HEK293 (cell line): Measurements from ENCODE around the gene GAL3ST2.
A peak's percentile ranks its signal among the peaks of the same experiment; 100 is the strongest.
"Not testable (repeated sequence)": the region's sequence is repeated elsewhere in the genome, so short reads cannot be mapped to it uniquely, and the experiment has no call there.

ENCODE experiments used
- CTCF ChIA-PET: fragments of 350-600 bp; formaldehyde crosslinking; extraction: SDS; loops from one replicate; lab custom pipeline; 2021; ENCODE audit warnings: antibody characterized with exemption; lab: Yijun Ruan, JAX
- POLR2A ChIA-PET: fragments of 300-600 bp; formaldehyde crosslinking; extraction: SDS; loops from one replicate; lab custom pipeline; 2020; ENCODE audit warnings: antibody characterized with exemption, inconsistent platforms; lab: Yijun Ruan, JAX
- H3K27ac ChIP-seq: fragments of 200-500 bp; sonication (Bioruptor generic); 2 replicates; pipeline ENCODE4 v1.5.1; 2014; ENCODE audit warnings: low read depth, low read length, control low read depth, inconsistent platforms; ENCODE audit errors: extremely low read depth
- H3K36me3 ChIP-seq, 2 experiments: fragments of 200-500 bp in 1 of 2; sonication (Bioruptor generic) in 1 of 2; 1 replicate in 1 of 2; 2 replicates in 1 of 2; pipeline ENCODE4 v1.5.1; 2014 to 2017; ENCODE audit warnings: inconsistent platforms in 2 of 2, low read length in 2 of 2; ENCODE audit not compliant: control insufficient read depth in 2 of 2, insufficient read depth in 1 of 2
- H3K4me1 ChIP-seq: fragments of 200-500 bp; sonication (Bioruptor generic); 2 replicates; pipeline ENCODE4 v1.5.1; 2014; ENCODE audit warnings: mild to moderate bottlenecking, low read length, inconsistent platforms; ENCODE audit not compliant: control insufficient read depth, insufficient read depth
- H3K4me3 ChIP-seq: 2 replicates; pipeline ENCODE4 v1.5.1; 2011; ENCODE audit warnings: low read depth, mild to moderate bottlenecking, control low read depth, low read length, moderate library complexity
- H3K9me3 ChIP-seq: fragments of 200-500 bp; sonication (Bioruptor generic); 2 replicates; pipeline ENCODE4 v1.5.1; 2014; ENCODE audit warnings: low read depth, low read length, inconsistent platforms; ENCODE audit not compliant: control insufficient read depth, insufficient read depth
- GLI4 ChIP-seq: fragments of 450-650 bp; formaldehyde crosslinking; IDR thresholded peaks from 2 replicates; pipeline ENCODE4 v1.5.1; 2016; ENCODE audit warnings: missing biosample characterization, missing genetic modification characterization
- KLF17 ChIP-seq: fragments of 450-650 bp; formaldehyde crosslinking; IDR thresholded peaks from 2 replicates; pipeline ENCODE4 v1.5.1; 2016; ENCODE audit warnings: missing biosample characterization, missing genetic modification characterization
- PBX3 ChIP-seq: sonication (generic); formaldehyde crosslinking; IDR thresholded peaks from 2 replicates; pipeline ENCODE4 v1.8.1; 2022; ENCODE audit warnings: mild to moderate bottlenecking, moderate library complexity, missing genetic modification reagents
- ZBTB6 ChIP-seq: fragments of 450-650 bp; formaldehyde crosslinking; IDR thresholded peaks from 2 replicates; pipeline ENCODE4 v1.5.1; 2017; ENCODE audit warnings: missing biosample characterization, missing genetic modification characterization
- ZFHX2 ChIP-seq: fragments of 450-650 bp; formaldehyde crosslinking; conservative IDR thresholded peaks from 2 replicates; pipeline ENCODE4 v1.5.1; 2016; ENCODE audit warnings: missing biosample characterization, missing genetic modification characterization
- ZNF155 ChIP-seq: fragments of 450-650 bp; formaldehyde crosslinking; IDR thresholded peaks from 2 replicates; pipeline ENCODE4 v1.5.1; 2016; ENCODE audit warnings: missing biosample characterization, missing genetic modification characterization
- ZNF19 ChIP-seq: fragments of 450-650 bp; formaldehyde crosslinking; IDR thresholded peaks from 2 replicates; pipeline ENCODE4; 2016; ENCODE audit warnings: missing biosample characterization, missing genetic modification characterization, low read depth
- ZNF24 ChIP-seq: fragments of 450-650 bp; formaldehyde crosslinking; IDR thresholded peaks from 2 replicates; pipeline ENCODE4 v1.5.1; 2016; ENCODE audit warnings: missing biosample characterization, missing genetic modification characterization
- ZNF274 ChIP-seq, 2 experiments: fragments of 200-500 bp in 1 of 2; fragments of 450-650 bp in 1 of 2; sonication (Bioruptor generic) in 1 of 2; formaldehyde crosslinking in 1 of 2; IDR thresholded peaks; 2 replicates each; pipeline versions ENCODE4 v1.5.1 to v1.6.1; 2014 to 2016; ENCODE audit warnings: borderline replicate concordance in 1 of 2, inconsistent platforms in 1 of 2, low read length in 1 of 2, missing biosample characterization in 1 of 2, missing genetic modification characterization in 1 of 2
- ZNF423 ChIP-seq: fragments of 450-650 bp; formaldehyde crosslinking; IDR thresholded peaks from 2 replicates; pipeline ENCODE4 v1.5.1; 2016; ENCODE audit warnings: missing biosample characterization, missing genetic modification characterization
- ZNF501 ChIP-seq: fragments of 450-650 bp; formaldehyde crosslinking; IDR thresholded peaks from 2 replicates; pipeline ENCODE4 v1.5.1; 2016; ENCODE audit warnings: missing biosample characterization, missing genetic modification characterization
- ZNF529 ChIP-seq: fragments of 450-650 bp; formaldehyde crosslinking; IDR thresholded peaks from 2 replicates; pipeline ENCODE4 v1.5.1; 2017; ENCODE audit warnings: missing genetic modification characterization, missing biosample characterization; ENCODE audit not compliant: insufficient replicate concordance
- ZNF600 ChIP-seq: fragments of 450-650 bp; formaldehyde crosslinking; IDR thresholded peaks from 2 replicates; pipeline ENCODE4 v1.5.1; 2016; ENCODE audit warnings: missing biosample characterization, missing genetic modification characterization
- ZNF645 ChIP-seq: fragments of 450-650 bp; formaldehyde crosslinking; IDR thresholded peaks from 2 replicates; pipeline ENCODE4; 2016; ENCODE audit warnings: missing biosample characterization, missing genetic modification characterization
- ZXDB ChIP-seq: fragments of 450-650 bp; formaldehyde crosslinking; IDR thresholded peaks from 2 replicates; pipeline ENCODE4 v1.5.1; 2016; ENCODE audit warnings: missing biosample characterization, missing genetic modification characterization
- TF ChIP-seq, protein P1 (sequence below): fragments of 450-650 bp; formaldehyde crosslinking; IDR thresholded peaks from 2 replicates; pipeline ENCODE4 v1.5.1; 2016; ENCODE audit warnings: missing biosample characterization, missing genetic modification characterization

GAL3ST2 gene

GRCh38 chr2:241739651-241740050 is 37.0 kb upstream of the GAL3ST2 start:
- peaks cover 0 to 20% of the 10 kb centered on the region in 2 experiments; a peak in 2 of 3 replicates for H3K36me3 ChIP-seq
- H3K4me3 ChIP-seq = no peak overlapping the region
- H3K4me1 ChIP-seq = no peaks in the 10 kb centered on the region
- TF ChIP-seq ZXDB (tag by site-specific recombination) (no peak), ZFHX2 (0 out of 2 replicates have a peak, but pooled peaks have one; percentile 15)
- TF ChIP-seq, all 188 proteins: peak for 1
- POLR2A ChIA-PET = interaction anchor here (0.6 kb wide), 1 partner anchor 37 kb away, joined by 3 read pairs; no protein-coding TSS in a partner anchor
- no peaks in the 10 kb centered on the region for H3K9me3 ChIP-seq
- no peak overlapping the region for H3K27ac ChIP-seq
- CTCF ChIA-PET = no interaction called here

DNA sequence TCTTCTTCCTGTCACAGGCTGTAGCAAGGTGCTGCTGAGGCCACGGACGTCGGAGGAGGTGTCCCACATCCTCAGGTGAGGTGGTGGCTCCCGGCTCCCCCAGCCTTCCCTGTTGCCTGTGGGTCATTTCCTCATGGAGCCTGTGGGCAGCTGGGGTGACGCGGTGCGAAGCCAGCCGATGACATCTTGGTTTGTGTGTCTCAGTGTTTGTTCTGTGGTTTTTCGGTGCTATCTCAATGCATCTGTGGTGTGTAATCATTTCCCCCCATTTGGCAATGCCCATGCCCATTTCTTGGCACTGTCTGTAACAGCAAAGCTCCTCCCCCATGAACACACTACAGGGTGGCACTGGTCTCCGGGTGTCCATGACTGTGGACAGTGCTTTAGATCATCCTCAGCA is 35.6 kb upstream of the GAL3ST2 start:
- POLR2A ChIA-PET = no interaction called here
- H3K9me3 ChIP-seq = no peaks in the 10 kb centered on the region
- TF ChIP-seq ZNF423 (tag by site-specific recombination) = no peak
- TF ChIP-seq, all 188 proteins: peak for 0
- Histone ChIP-seq H3K4me1 (no peaks in the 10 kb centered on the region), H3K27ac (no peak overlapping the region), H3K36me3 (peaks cover 0 to 33% of the 10 kb centered on the region in 2 experiments; a peak in 2 of 3 replicates), H3K4me3 (no peak overlapping the region)
- CTCF ChIA-PET = interaction anchor here (0.6 kb wide), 1 partner anchor 56 kb away, joined by 3 read pairs; no protein-coding TSS in a partner anchor

- POLR2A ChIA-PET = no interaction called here
- CTCF ChIA-PET = interaction anchor here (0.6 kb wide), 1 partner anchor 880 kb away, joined by 3 read pairs; no protein-coding TSS in a partner anchor
Observed at GRCh38 chr2:241742320-241742939, 34.2 kb upstream of the GAL3ST2 start.

DNA sequence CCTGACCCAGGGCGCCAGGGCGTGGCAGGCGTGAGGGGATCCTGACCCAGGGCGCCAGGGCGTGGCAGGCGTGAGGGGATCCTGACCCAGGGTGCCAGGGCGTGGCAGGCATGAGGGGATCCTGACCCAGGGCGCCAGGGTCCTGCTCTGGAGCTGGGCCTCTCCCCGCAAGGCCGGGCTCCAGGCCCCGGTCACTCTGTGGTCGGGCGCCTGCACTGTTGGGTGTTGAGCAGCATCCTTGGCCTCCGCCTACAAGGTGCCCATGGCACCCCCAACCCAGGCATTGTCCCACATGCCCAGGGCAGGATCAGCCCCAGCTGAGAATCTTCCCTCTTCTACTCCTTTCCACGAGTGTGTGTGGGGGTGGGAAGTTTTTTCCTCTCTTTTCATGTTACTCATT is 33.6 kb upstream of the GAL3ST2 start:
- CTCF ChIA-PET, H3K9me3 ChIP-seq, H3K27ac ChIP-seq, H3K4me3 ChIP-seq, H3K4me1 ChIP-seq, POLR2A ChIA-PET: not testable (repeated sequence)
- peaks cover 8 to 41% of the 10 kb centered on the region in 2 experiments; a peak in 2 of 3 replicates for H3K36me3 ChIP-seq

More at GRCh38 chr2:241742320-241742939, 34.2 kb upstream of the GAL3ST2 start:
- Histone ChIP-seq H3K27ac (no peak overlapping the region), H3K4me1 (no peaks in the 10 kb centered on the region), H3K36me3 (peaks cover 5 to 41% of the 10 kb centered on the region in 2 experiments; a peak in 2 of 3 replicates), H3K4me3 (no peak overlapping the region), H3K9me3 (no peaks in the 10 kb centered on the region)
- no peak for TF ChIP-seq ZNF155 (tag by site-specific recombination)
- TF ChIP-seq PBX3 (CRISPR knock-in tag) = no peak
- no peak for TF ChIP-seq ZNF24 (tag by site-specific recombination)
- TF ChIP-seq KLF17 (tag by site-specific recombination) = no peak
- TF ChIP-seq, protein P1, sequence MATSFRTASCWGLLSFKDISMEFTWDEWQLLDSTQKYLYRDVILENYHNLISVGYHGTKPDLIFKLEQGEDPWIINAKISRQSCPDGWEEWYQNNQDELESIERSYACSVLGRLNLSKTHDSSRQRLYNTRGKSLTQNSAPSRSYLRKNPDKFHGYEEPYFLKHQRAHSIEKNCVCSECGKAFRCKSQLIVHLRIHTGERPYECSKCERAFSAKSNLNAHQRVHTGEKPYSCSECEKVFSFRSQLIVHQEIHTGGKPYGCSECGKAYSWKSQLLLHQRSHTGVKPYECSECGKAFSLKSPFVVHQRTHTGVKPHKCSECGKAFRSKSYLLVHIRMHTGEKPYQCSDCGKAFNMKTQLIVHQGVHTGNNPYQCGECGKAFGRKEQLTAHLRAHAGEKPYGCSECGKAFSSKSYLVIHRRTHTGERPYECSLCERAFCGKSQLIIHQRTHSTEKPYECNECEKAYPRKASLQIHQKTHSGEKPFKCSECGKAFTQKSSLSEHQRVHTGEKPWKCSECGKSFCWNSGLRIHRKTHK (tag by site-specific recombination) = no peak
- TF ChIP-seq GLI4 (tag by site-specific recombination) = no peak
- TF ChIP-seq ZNF501 (tag by site-specific recombination) = no peak
- no peak for TF ChIP-seq ZNF274 (IDR thresholded peaks at IDR 0.05; ENCODE audit: low read length)
- no peak for TF ChIP-seq ZNF274 (tag by site-specific recombination; IDR thresholded peaks at IDR 0.05; ENCODE audit: borderline replicate concordance)
- TF ChIP-seq ZNF600 (tag by site-specific recombination) = no peak
- no peak for TF ChIP-seq ZNF529
- no peak for TF ChIP-seq ZBTB6 (tag by site-specific recombination)
- TF ChIP-seq ZNF645 (tag by site-specific recombination) = no peak
- TF ChIP-seq ZXDB (tag by site-specific recombination) = no peak
- TF ChIP-seq ZNF19 = no peak
